Endodermal cell (in vitro differentiated cells): ENCODE measurements around the gene LRFN2. TPM values are rescaled to one million over a fixed set of nuclear protein-coding genes. Genes with fewer than 3 reads are reported as not detected.

ENCODE experiments used
- DNase-seq: peaks from one replicate; pipeline ENCODE4 v3.0.0-alpha.2; 2017
- H3K27ac ChIP-seq: 2 replicates; pipeline ENCODE4 v1.5.1; 2013; ENCODE audit warnings: mild to moderate bottlenecking, low read depth, low read length, moderate library complexity
- H3K27me3 ChIP-seq: 2 replicates; pipeline ENCODE4 v1.6.1; 2013; ENCODE audit warnings: mild to moderate bottlenecking, low read length, moderate library complexity; ENCODE audit not compliant: insufficient read depth, control insufficient read depth, poor library complexity, severe bottlenecking
- H3K36me3 ChIP-seq: 2 replicates; pipeline ENCODE4 v1.7.0; 2013; ENCODE audit warnings: mild to moderate bottlenecking, low read length, moderate library complexity; ENCODE audit not compliant: control insufficient read depth, insufficient read depth
- H3K4me1 ChIP-seq: one replicate; pipeline ENCODE4 v1.7.0; 2013; ENCODE audit warnings: low read length; ENCODE audit not compliant: control insufficient read depth, insufficient read depth
- H3K4me3 ChIP-seq: 2 replicates; pipeline ENCODE4 v1.5.1; 2013; ENCODE audit warnings: mild to moderate bottlenecking, low read length, moderate library complexity
- H3K9ac ChIP-seq: 2 replicates; pipeline ENCODE4 v1.6.1; 2013; ENCODE audit warnings: mild to moderate bottlenecking, low read length, moderate library complexity; ENCODE audit not compliant: poor library complexity, severe bottlenecking; ENCODE audit errors: extremely low read depth
- H3K9me3 ChIP-seq: 2 replicates; pipeline ENCODE4 v1.6.1; 2013; ENCODE audit warnings: mild to moderate bottlenecking, low read length, moderate library complexity; ENCODE audit not compliant: control insufficient read depth
- H3K27ac Mint-ChIP-seq: 2 replicates; pipeline ENCODE4 v1.8.0; 2020; ENCODE audit warnings: mixed read lengths
- H3K27me3 Mint-ChIP-seq: 2 replicates; pipeline ENCODE4 v1.8.0; 2021; ENCODE audit warnings: mild to moderate bottlenecking, mixed read lengths; ENCODE audit not compliant: insufficient read depth
- H3K36me3 Mint-ChIP-seq: 2 replicates; pipeline ENCODE4 v1.8.0; 2020; ENCODE audit warnings: low read depth, mixed read lengths
- H3K4me1 Mint-ChIP-seq: 2 replicates; pipeline ENCODE4 v1.8.0; 2020; ENCODE audit warnings: mixed read lengths
- H3K4me3 Mint-ChIP-seq: 2 replicates; pipeline ENCODE4 v1.8.0; 2020; ENCODE audit warnings: mild to moderate bottlenecking, moderate library complexity, mixed read lengths
- H3K9me3 Mint-ChIP-seq: 2 replicates; pipeline ENCODE4 v1.8.0; 2020; ENCODE audit warnings: mild to moderate bottlenecking, mixed read lengths
- WGBS, 2 experiments: methylation state at CpG; one replicate each; pipeline versions ENCODE4 v1.1.5 to v1.1.7; 2013; ENCODE audit warnings: missing lambda C conversion rate in 2 of 2, mixed read lengths in 1 of 2; ENCODE audit not compliant: insufficient coverage in 1 of 2, insufficient read length in 1 of 2; 5-methylcytosine and 5-hydroxymethylcytosine counted together
- total RNA-seq, 2 donors: library from RNA; stranded (reverse); fragmentation: NEBNext Ultra II Directional in 1 of 2; extraction: Animal tissue kit (Norgen Biotek cat#: 25700) in 1 of 2; gene quantifications; 2 replicates in 1 of 2; 3 replicates in 1 of 2; pipeline ENCODE4 v1.2.1, GENCODE V29; 2021
- TF ChIP-seq, protein P1 (sequence below): fragments of 200-600 bp; sonication (generic); conservative IDR thresholded peaks from 2 replicates; pipeline ENCODE4 v1.5.0; 2021; ENCODE audit warnings: antibody characterized with exemption, mild to moderate bottlenecking

The LRFN2 gene
- total RNA-seq, 2 donors from 2014 or later: 0.15 TPM; not detected in 1

DNA sequence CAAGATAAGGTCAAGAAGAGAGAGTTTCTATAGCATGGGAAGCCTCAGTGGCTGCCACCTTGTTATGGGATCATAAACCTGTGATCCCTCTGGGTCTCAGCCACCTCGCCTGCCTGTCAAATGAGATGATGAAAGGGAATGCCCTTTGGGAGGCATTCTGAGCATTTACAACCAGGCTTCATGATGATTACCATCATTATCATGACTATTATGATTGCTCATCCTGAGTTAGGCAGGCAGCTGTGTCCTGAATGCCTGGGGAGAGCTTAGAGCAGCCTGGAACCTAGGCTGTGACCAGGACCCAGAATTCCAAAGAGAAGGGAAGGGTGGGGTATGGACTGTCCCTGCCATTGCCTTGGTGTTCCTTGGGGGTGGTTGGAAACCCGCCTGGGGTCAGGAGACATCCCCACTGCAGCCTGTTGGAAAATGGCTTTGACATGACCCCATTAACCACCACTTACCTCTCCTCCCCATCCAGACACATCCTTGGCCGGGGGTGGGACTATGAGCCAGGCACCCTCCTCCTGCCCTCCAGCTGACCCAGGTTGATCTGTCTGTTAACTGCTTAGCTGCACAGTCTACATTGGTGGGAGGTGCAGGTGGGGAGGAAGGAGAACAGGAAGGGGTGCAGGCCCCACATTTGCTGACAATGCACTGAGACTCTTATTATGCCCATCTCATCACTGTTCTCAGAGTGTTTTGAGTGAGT is 51.9 kb downstream of the LRFN2 start:
- no peaks in the 10 kb centered on the region for H3K9me3 Mint-ChIP-seq
- H3K27me3 Mint-ChIP-seq: peaks cover 4% of the 10 kb centered on the region
- TF ChIP-seq, protein P1, sequence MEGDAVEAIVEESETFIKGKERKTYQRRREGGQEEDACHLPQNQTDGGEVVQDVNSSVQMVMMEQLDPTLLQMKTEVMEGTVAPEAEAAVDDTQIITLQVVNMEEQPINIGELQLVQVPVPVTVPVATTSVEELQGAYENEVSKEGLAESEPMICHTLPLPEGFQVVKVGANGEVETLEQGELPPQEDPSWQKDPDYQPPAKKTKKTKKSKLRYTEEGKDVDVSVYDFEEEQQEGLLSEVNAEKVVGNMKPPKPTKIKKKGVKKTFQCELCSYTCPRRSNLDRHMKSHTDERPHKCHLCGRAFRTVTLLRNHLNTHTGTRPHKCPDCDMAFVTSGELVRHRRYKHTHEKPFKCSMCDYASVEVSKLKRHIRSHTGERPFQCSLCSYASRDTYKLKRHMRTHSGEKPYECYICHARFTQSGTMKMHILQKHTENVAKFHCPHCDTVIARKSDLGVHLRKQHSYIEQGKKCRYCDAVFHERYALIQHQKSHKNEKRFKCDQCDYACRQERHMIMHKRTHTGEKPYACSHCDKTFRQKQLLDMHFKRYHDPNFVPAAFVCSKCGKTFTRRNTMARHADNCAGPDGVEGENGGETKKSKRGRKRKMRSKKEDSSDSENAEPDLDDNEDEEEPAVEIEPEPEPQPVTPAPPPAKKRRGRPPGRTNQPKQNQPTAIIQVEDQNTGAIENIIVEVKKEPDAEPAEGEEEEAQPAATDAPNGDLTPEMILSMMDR: no peak
- H3K36me3 Mint-ChIP-seq: no peaks in the 10 kb centered on the region
- Histone ChIP-seq H3K9ac (no peak overlapping the region), H3K36me3 (no peaks in the 10 kb centered on the region), H3K9me3 (no peaks in the 10 kb centered on the region), H3K4me3 (no peak overlapping the region), H3K27me3 (no peaks in the 10 kb centered on the region), H3K27ac (no peak overlapping the region), H3K4me1 (no peaks in the 10 kb centered on the region)
- DNase-seq: no peak
- WGBS, 2 experiments: 82% methylated on average over 3 of the region's 3 CpGs; no CpG with 5 or more reads in 1 of the 2 experiments
- no peaks in the 10 kb centered on the region for H3K4me1 Mint-ChIP-seq
- no peak overlapping the region for H3K27ac Mint-ChIP-seq
- H3K4me3 Mint-ChIP-seq: no peak overlapping the region

DNA sequence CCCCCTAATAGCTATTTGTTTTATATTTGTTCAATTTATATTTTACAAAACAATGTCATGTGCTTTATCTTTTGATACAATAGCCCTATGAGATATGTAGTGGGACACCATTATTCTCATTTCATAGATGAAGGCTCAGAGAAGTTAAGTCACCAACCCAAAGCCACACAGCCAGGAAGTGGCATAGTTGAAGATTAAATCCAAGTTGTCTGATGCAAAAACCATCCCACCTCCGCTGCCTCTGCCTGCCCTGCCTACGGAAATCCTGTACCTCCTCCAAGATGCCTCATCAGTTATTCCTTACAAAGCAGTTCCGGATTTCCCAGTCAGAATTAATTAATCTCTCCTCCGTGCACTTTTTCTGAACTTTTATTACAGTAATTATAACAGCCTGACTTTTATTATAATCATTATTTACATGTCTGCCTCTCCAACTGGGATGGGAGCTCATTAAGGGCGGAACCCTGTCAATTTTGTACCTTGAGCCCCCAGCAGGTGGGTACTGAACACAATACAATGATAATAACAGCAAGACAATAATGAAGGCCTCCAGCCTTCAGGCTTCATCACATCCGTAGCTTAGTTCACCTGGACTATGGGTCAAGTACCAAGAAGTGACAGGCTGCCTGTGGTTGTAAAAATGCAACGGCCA is 54.7 kb downstream of the LRFN2 start:
- no peak overlapping the region for H3K9ac ChIP-seq
- H3K4me1 ChIP-seq: no peaks in the 10 kb centered on the region
- no peak overlapping the region for H3K27ac ChIP-seq
- H3K9me3 Mint-ChIP-seq: no peaks in the 10 kb centered on the region
- H3K27me3 Mint-ChIP-seq: no peaks in the 10 kb centered on the region
- DNase-seq: no peak
- H3K27me3 ChIP-seq: no peaks in the 10 kb centered on the region
- no peak overlapping the region for H3K4me3 ChIP-seq
- no peak overlapping the region for H3K4me3 Mint-ChIP-seq
- WGBS, 2 experiments: 94 to 97% methylated on average over 6 to 7 of the region's 7 CpGs
- no peaks in the 10 kb centered on the region for H3K9me3 ChIP-seq
- H3K4me1 Mint-ChIP-seq: no peaks in the 10 kb centered on the region
- H3K36me3 Mint-ChIP-seq: no peaks in the 10 kb centered on the region
- TF ChIP-seq, protein P1: no peak
- H3K36me3 ChIP-seq: no peaks in the 10 kb centered on the region
- no peak overlapping the region for H3K27ac Mint-ChIP-seq

DNA sequence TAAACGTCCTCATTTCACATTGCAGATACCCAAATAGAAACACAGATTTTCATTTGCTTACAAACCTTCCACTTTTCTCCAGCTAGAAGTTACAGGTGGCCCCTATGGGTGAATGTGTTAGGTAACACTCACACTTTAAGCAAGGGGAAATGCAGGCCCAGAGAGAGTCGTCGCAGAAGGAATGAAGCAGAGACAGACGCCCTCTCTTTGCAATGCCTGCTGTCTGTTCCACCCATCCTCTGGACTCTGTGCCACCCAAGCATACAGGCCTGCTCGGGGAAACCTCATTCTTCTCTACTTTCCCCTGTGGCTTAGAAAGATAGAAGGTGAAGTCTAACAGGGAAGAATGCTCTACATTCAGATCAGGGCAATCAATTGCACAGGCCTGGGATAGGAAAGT is 57.2 kb downstream of the LRFN2 start:
- Histone ChIP-seq H3K4me3 (no peak overlapping the region), H3K9ac (no peak overlapping the region), H3K4me1 (no peaks in the 10 kb centered on the region), H3K27ac (no peak overlapping the region), H3K27me3 (no peaks in the 10 kb centered on the region), H3K36me3 (no peaks in the 10 kb centered on the region), H3K9me3 (no peaks in the 10 kb centered on the region)
- H3K4me1 Mint-ChIP-seq: no peaks in the 10 kb centered on the region
- TF ChIP-seq, protein P1: no peak
- H3K9me3 Mint-ChIP-seq: no peaks in the 10 kb centered on the region
- H3K27ac Mint-ChIP-seq: no peak overlapping the region
- DNase-seq: no peak
- H3K4me3 Mint-ChIP-seq: no peak overlapping the region
- 88 to 100% methylated on average over 1 to 4 of the region's 5 CpGs for WGBS, 2 experiments
- no peaks in the 10 kb centered on the region for H3K27me3 Mint-ChIP-seq
- H3K36me3 Mint-ChIP-seq: no peaks in the 10 kb centered on the region
